ENCODE data around the gene COMT. TPM values are rescaled to one million over a fixed set of nuclear protein-coding genes. Genes with fewer than 3 reads are reported as not detected.

Gene COMT
- total RNA-seq, 3 donors from 2014 or later (not counting 1 experiment from before 2014, with no cell fraction given): 37.5 to 56.2 (median 38.2) TPM

GRCh38 chr22:19929586-19930550 is 11.7 kb upstream of the COMT start:
- Mint-ChIP-seq H3K36me3 (no peaks in the 10 kb centered on the region), H3K4me1 (peaks cover 0 to 6% of the 10 kb centered on the region in 2 donors), H3K4me3 (no peak overlapping the region), H3K27me3 (ENCODE audit: low read depth in 2 of 2) (no peaks in the 10 kb centered on the region), H3K27ac (no peak overlapping the region), H3K9me3 (no peaks in the 10 kb centered on the region)
- intact Hi-C loops (cut with micrococcal nuclease): no loop called here
- Histone ChIP-seq H3K27ac (ENCODE audit: low read length) (no peak overlapping the region), H3K4me1 (ENCODE audit: control insufficient read depth, insufficient read depth, low read length) (no peaks in the 10 kb centered on the region), H3K9me3 (ENCODE audit: control insufficient read depth, insufficient read depth, low read length) (no peaks in the 10 kb centered on the region), H3K36me3 (ENCODE audit: control insufficient read depth, insufficient read depth, low read length) (no peaks in the 10 kb centered on the region), H3K4me3 (ENCODE audit: low read length) (no peak overlapping the region), H3K27me3 (ENCODE audit: control insufficient read depth, insufficient read depth, low read length) (no peaks in the 10 kb centered on the region)
- WGBS (ENCODE audit: insufficient coverage): 92% methylated on average over 21 of the region's 21 CpGs
- DNase-seq (no peak), ATAC-seq (no peak)
- no peak for TF ChIP-seq CTCF (IDR thresholded peaks at IDR 0.05)

GRCh38 chr22:19930551-19931486 is 10.8 kb upstream of the COMT start:
- peaks cover 7% of the 10 kb centered on the region for H3K36me3 Mint-ChIP-seq
- no peak overlapping the region for H3K4me3 Mint-ChIP-seq
- Histone ChIP-seq H3K4me1 (ENCODE audit: control insufficient read depth, insufficient read depth, low read length) (no peaks in the 10 kb centered on the region), H3K36me3 (ENCODE audit: control insufficient read depth, insufficient read depth, low read length) (no peaks in the 10 kb centered on the region), H3K9me3 (ENCODE audit: control insufficient read depth, insufficient read depth, low read length) (peaks cover 5% of the 10 kb centered on the region), H3K4me3 (ENCODE audit: low read length) (no peak overlapping the region), H3K27me3 (ENCODE audit: control insufficient read depth, insufficient read depth, low read length) (no peaks in the 10 kb centered on the region), H3K27ac (ENCODE audit: low read length) (no peak overlapping the region)
- WGBS (ENCODE audit: insufficient coverage): 88% methylated on average over 21 of the region's 21 CpGs
- peaks cover 0 to 6% of the 10 kb centered on the region in 2 donors for H3K4me1 Mint-ChIP-seq
- intact Hi-C loops (cut with micrococcal nuclease): no loop called here
- no peak for TF ChIP-seq CTCF (IDR thresholded peaks at IDR 0.05)
- no peak for DNase-seq
- H3K27me3 Mint-ChIP-seq (ENCODE audit: low read depth in 2 of 2): no peaks in the 10 kb centered on the region
- H3K9me3 Mint-ChIP-seq: peaks cover 0 to 5% of the 10 kb centered on the region in 2 donors
- no peak for ATAC-seq
- H3K27ac Mint-ChIP-seq: no peak overlapping the region

- ATAC-seq: no peak
- Mint-ChIP-seq H3K4me3 (no peak overlapping the region), H3K27me3 (ENCODE audit: low read depth in 2 of 2) (no peaks in the 10 kb centered on the region), H3K27ac (no peak overlapping the region), H3K36me3 (peaks cover 13% of the 10 kb centered on the region), H3K9me3 (peaks cover under 1 to 9% of the 10 kb centered on the region in 2 donors), H3K4me1 (peaks cover 0 to 6% of the 10 kb centered on the region in 2 donors)
- Histone ChIP-seq H3K27ac (ENCODE audit: low read length) (no peak overlapping the region), H3K27me3 (ENCODE audit: control insufficient read depth, insufficient read depth, low read length) (no peaks in the 10 kb centered on the region), H3K4me3 (ENCODE audit: low read length) (no peak overlapping the region), H3K9me3 (ENCODE audit: control insufficient read depth, insufficient read depth, low read length) (peaks cover 11% of the 10 kb centered on the region), H3K36me3 (ENCODE audit: control insufficient read depth, insufficient read depth, low read length) (no peaks in the 10 kb centered on the region), H3K4me1 (ENCODE audit: control insufficient read depth, insufficient read depth, low read length) (no peaks in the 10 kb centered on the region)
- DNase-seq: no peak
- TF ChIP-seq CTCF (IDR thresholded peaks at IDR 0.05): no peak
- WGBS (ENCODE audit: insufficient coverage): 98% methylated on average over 8 of the region's 8 CpGs
- intact Hi-C loops (cut with micrococcal nuclease): no loop called here
Observed at GRCh38 chr22:19931514-19931913, 10.1 kb upstream of the COMT start.
